Measurements from ENCODE around the gene AHNAK2. TPM values are rescaled to one million over a fixed set of nuclear protein-coding genes. Genes with fewer than 3 reads are reported as not detected.

Gene AHNAK2
- total RNA-seq, 1 donor from 2014 or later = 26.9 TPM

DNA sequence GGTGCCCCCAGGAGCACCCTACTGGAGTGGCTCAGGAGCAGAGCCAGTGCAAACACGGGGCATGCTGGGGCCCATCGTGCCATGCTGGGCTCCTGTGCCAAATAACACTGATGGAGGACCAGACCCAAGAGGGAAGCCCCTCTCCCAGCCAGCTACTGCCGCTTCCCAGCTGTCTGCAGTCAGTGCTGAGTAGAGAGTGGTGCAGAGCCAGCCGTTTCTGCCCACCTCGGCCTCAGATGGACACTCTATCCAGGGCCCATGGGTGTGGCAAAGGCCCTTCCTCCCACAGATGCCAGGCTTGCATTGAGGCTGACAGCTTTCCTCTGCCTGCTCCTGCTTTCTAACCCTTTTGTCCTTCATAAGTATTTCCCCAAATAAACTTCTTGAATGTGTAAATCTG lies 20.6 kb upstream of the AHNAK2 start:
- Mint-ChIP-seq H3K9me3 (ENCODE audit: unreplicated experiment) (no peaks in the 10 kb centered on the region), H3K4me1 (ENCODE audit: unreplicated experiment) (peaks cover 4% of the 10 kb centered on the region), H3K27me3 (ENCODE audit: unreplicated experiment) (peaks cover 4% of the 10 kb centered on the region), H3K4me3 (ENCODE audit: unreplicated experiment) (no peak overlapping the region), H3K27ac (ENCODE audit: unreplicated experiment) (no peak overlapping the region), H3K36me3 (ENCODE audit: low read depth, unreplicated experiment) (peaks cover 17% of the 10 kb centered on the region)
- TF ChIP-seq, protein P1, sequence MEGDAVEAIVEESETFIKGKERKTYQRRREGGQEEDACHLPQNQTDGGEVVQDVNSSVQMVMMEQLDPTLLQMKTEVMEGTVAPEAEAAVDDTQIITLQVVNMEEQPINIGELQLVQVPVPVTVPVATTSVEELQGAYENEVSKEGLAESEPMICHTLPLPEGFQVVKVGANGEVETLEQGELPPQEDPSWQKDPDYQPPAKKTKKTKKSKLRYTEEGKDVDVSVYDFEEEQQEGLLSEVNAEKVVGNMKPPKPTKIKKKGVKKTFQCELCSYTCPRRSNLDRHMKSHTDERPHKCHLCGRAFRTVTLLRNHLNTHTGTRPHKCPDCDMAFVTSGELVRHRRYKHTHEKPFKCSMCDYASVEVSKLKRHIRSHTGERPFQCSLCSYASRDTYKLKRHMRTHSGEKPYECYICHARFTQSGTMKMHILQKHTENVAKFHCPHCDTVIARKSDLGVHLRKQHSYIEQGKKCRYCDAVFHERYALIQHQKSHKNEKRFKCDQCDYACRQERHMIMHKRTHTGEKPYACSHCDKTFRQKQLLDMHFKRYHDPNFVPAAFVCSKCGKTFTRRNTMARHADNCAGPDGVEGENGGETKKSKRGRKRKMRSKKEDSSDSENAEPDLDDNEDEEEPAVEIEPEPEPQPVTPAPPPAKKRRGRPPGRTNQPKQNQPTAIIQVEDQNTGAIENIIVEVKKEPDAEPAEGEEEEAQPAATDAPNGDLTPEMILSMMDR (IDR thresholded peaks at IDR 0.05; ENCODE audit: unreplicated experiment) = no peak
- DNase-seq (ENCODE audit: low spot score) = no peak

DNA sequence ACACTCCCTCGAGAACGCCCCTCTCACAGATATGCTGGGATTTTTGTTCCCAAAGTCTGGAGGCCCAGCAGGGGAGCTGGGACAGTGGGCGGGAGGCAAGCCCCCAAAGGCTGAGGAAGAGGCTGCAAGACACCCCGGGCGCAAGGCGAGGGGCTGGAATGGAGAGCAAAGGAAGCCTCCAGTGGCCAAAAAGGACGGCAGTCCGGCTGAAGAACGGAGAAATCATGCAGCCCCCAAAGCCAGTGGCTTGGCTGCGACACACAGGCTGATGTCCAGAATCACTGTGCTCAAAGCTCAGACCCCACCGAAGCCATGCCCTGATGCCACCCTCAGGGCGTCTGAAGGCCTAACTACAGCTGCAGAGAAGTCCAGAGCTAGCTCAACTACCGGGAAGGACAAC lies 18.3 kb upstream of the AHNAK2 start:
- Mint-ChIP-seq H3K27ac (ENCODE audit: unreplicated experiment) (no peak overlapping the region), H3K4me1 (ENCODE audit: unreplicated experiment) (peaks cover 19% of the 10 kb centered on the region), H3K36me3 (ENCODE audit: low read depth, unreplicated experiment) (peaks cover 38% of the 10 kb centered on the region), H3K4me3 (ENCODE audit: unreplicated experiment) (no peak overlapping the region), H3K27me3 (ENCODE audit: unreplicated experiment) (peaks cover 16% of the 10 kb centered on the region), H3K9me3 (ENCODE audit: unreplicated experiment) (no peaks in the 10 kb centered on the region)
- no peak for DNase-seq (ENCODE audit: low spot score)
- TF ChIP-seq, protein P1 (IDR thresholded peaks at IDR 0.05; ENCODE audit: unreplicated experiment) = no peak

- H3K27me3 Mint-ChIP-seq (ENCODE audit: unreplicated experiment) = peaks cover 16% of the 10 kb centered on the region
- H3K4me3 Mint-ChIP-seq (ENCODE audit: unreplicated experiment) = no peak overlapping the region
- peaks cover 19% of the 10 kb centered on the region for H3K4me1 Mint-ChIP-seq (ENCODE audit: unreplicated experiment)
- TF ChIP-seq, protein P1 (IDR thresholded peaks at IDR 0.05; ENCODE audit: unreplicated experiment) = no peak
- no peak overlapping the region for H3K27ac Mint-ChIP-seq (ENCODE audit: unreplicated experiment)
- no peak for DNase-seq (ENCODE audit: low spot score)
- peaks cover 38% of the 10 kb centered on the region for H3K36me3 Mint-ChIP-seq (ENCODE audit: low read depth, unreplicated experiment)
- no peaks in the 10 kb centered on the region for H3K9me3 Mint-ChIP-seq (ENCODE audit: unreplicated experiment)
Observed at GRCh38 chr14:104996032-104996431, 17.9 kb upstream of the AHNAK2 start.

DNA sequence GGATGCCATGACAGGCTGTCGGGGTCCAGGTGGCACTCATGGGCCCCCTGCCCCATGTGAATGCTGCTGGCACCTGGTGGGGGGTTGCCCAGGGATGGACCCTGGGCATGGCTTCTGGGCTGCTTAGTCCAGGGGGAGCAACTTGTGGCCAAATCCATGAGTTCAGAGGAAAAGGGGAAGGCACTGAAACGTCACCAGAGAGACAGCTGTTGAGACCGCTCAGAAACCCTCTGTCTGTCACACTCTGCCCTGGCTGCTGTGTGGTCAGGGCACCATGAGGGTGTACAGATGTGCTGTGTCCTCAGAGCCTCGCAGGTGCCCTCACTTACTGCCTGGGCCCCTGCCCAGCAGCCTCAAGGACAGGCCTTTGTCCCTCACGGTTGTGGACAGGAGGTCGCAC lies 16.8 kb upstream of the AHNAK2 start:
- DNase-seq (ENCODE audit: low spot score) = no peak
- Mint-ChIP-seq H3K27ac (ENCODE audit: unreplicated experiment) (no peak overlapping the region), H3K27me3 (ENCODE audit: unreplicated experiment) (peaks cover 18% of the 10 kb centered on the region), H3K4me3 (ENCODE audit: unreplicated experiment) (no peak overlapping the region), H3K9me3 (ENCODE audit: unreplicated experiment) (no peaks in the 10 kb centered on the region), H3K36me3 (ENCODE audit: low read depth, unreplicated experiment) (peaks cover 42% of the 10 kb centered on the region), H3K4me1 (ENCODE audit: unreplicated experiment) (peaks cover 22% of the 10 kb centered on the region)
- TF ChIP-seq, protein P1 (IDR thresholded peaks at IDR 0.05; ENCODE audit: unreplicated experiment) = no peak

DNA sequence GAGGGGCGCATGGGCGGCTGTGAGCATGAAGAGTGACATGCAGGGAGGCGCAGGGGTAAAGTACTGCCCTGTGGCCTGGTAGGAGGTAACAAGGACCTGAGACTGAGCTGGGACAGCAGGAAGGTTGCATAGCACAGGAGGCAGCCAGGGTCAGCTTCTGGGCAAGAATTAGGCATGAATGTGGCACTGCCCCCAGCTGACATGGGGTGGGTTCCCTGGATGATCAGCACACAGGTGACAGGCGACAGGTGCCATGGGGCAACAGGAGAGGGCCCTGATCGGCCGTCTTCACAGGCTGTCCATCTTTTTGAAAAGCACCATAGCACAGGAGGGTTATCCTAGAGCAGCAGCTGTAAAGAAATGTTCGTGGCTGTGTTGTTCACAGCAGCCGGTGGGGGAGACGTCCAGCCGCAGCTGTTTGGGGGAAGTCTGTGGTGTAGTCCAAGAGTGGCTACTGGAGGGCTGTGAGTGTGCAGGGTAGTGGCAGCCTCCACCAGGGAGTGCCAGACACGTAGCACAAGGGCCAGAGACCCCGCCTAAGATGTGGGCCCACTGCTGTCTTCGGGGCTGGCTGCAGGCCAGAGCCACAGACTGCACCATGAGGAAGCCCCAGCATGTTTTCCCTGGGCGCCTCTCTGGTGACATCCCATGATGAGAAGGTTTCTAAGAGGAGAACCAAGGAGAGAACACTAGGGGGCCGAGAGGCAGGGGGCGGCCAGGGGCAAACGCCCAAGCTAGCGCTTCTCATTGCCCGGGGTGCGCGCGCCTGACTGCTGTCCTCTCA lies 15.8 kb upstream of the AHNAK2 start:
- TF ChIP-seq, protein P1 (IDR thresholded peaks at IDR 0.05; ENCODE audit: unreplicated experiment) = no peak
- Mint-ChIP-seq H3K27ac (ENCODE audit: unreplicated experiment) (no peak overlapping the region), H3K36me3 (ENCODE audit: low read depth, unreplicated experiment) (peaks cover 37% of the 10 kb centered on the region), H3K9me3 (ENCODE audit: unreplicated experiment) (no peaks in the 10 kb centered on the region), H3K4me1 (ENCODE audit: unreplicated experiment) (peaks cover 22% of the 10 kb centered on the region), H3K27me3 (ENCODE audit: unreplicated experiment) (peaks cover 18% of the 10 kb centered on the region), H3K4me3 (ENCODE audit: unreplicated experiment) (peak overlapping the region; percentile 47)
- no peak for DNase-seq (ENCODE audit: low spot score)

Data from endothelial cell (in vitro differentiated cells).